Endothelial cell of umbilical vein (primary cell): ENCODE measurements around the gene ABCA2. TPM values are rescaled to one million over a fixed set of nuclear protein-coding genes. Genes with fewer than 3 reads are reported as not detected.

Source experiments
- BruUV-seq: library from RNA; stranded (reverse); fragments of 400-500 nt; replicated peaks from 2 replicates; lab custom pipeline; 2021; lab: Mats Ljungman, UMichigan
- CTCF ChIA-PET: fragments of 300-600, 350-600 bp; sonication (Branson Sonifier 250); formaldehyde crosslinking; loops from one replicate; lab custom pipeline; 2021; ENCODE audit warnings: antibody characterized with exemption, inconsistent platforms; lab: Charles Lee
- POLR2A ChIA-PET: fragments of 300-600, 350-600 bp; sonication (Branson Sonifier 250); formaldehyde crosslinking; loops from one replicate; lab custom pipeline; 2021; ENCODE audit warnings: antibody characterized with exemption, inconsistent platforms; lab: Charles Lee
- DNase-seq: peaks from one replicate; pipeline ENCODE4 v3.0.0-alpha.2; 2011; ENCODE audit warnings: low read depth, low spot score
- FAIRE-seq: peaks from 2 replicates; lab custom pipeline; 2011; peaks lifted over from hg19 to GRCh38; lab: Jason Lieb, UNC
- H2AFZ ChIP-seq: 2 replicates; pipeline ENCODE4 v1.6.0; 2012; ENCODE audit warnings: low read depth, low read length, control low read depth, inconsistent platforms
- H3K27ac ChIP-seq: 2 replicates; pipeline ENCODE4 v1.5.1; 2011; ENCODE audit warnings: low read depth, mild to moderate bottlenecking, control low read depth, low read length, moderate library complexity; ENCODE audit not compliant: insufficient read depth
- H3K27me3 ChIP-seq, 2 experiments: 2 replicates each; pipeline versions ENCODE4 v1.6.0 to v1.6.1; 2011; ENCODE audit warnings: low read length in 2 of 2, mixed read lengths in 1 of 2; ENCODE audit not compliant: control insufficient read depth in 2 of 2, insufficient read depth in 2 of 2
- H3K36me3 ChIP-seq, 2 experiments: 2 replicates in 1 of 2; 3 replicates in 1 of 2; pipeline ENCODE4 v1.5.1; 2011; ENCODE audit warnings: low read length in 2 of 2, mild to moderate bottlenecking in 1 of 2, moderate library complexity in 1 of 2; ENCODE audit not compliant: control insufficient read depth in 2 of 2, insufficient read depth in 2 of 2; ENCODE audit errors: extremely low read depth in 1 of 2
- H3K4me1 ChIP-seq: 3 replicates; pipeline ENCODE4 v1.5.1; 2011; ENCODE audit warnings: mild to moderate bottlenecking, low read length; ENCODE audit not compliant: control insufficient read depth, insufficient read depth; ENCODE audit errors: extremely low read depth
- H3K4me2 ChIP-seq: 2 replicates; pipeline ENCODE4 v1.6.1; 2011; ENCODE audit warnings: low read length, control low read depth, mixed read lengths; ENCODE audit not compliant: insufficient read depth
- H3K4me3 ChIP-seq, 3 experiments: fragments of 200-600 bp in 1 of 3; sonication (generic), shearing (Covaris generic) in 1 of 3; replicated peaks in 1 of 3; 2 replicates each; pipeline ENCODE4 v1.5.1; 2011 to 2016; ENCODE audit warnings: control low read depth in 3 of 3, low read length in 3 of 3, mild to moderate bottlenecking in 2 of 3, inconsistent platforms in 1 of 3, low read depth in 1 of 3, moderate library complexity in 1 of 3; ENCODE audit not compliant: insufficient read depth in 1 of 3
- H3K79me2 ChIP-seq: 2 replicates; pipeline ENCODE4 v1.6.0; 2012; ENCODE audit warnings: low read length, inconsistent platforms; ENCODE audit not compliant: control insufficient read depth, insufficient read depth
- H3K9ac ChIP-seq: replicated peaks from 2 replicates; pipeline ENCODE3; 2011; ENCODE audit warnings: low read length, control low read depth; ENCODE audit not compliant: insufficient read depth; ENCODE audit errors: extremely low read depth
- H3K9me1 ChIP-seq: replicated peaks from 3 replicates; pipeline ENCODE4 v1.6.0; 2011; ENCODE audit warnings: mild to moderate bottlenecking, low read length; ENCODE audit not compliant: control insufficient read depth, insufficient read depth; ENCODE audit errors: extremely low read depth
- H3K9me3 ChIP-seq: replicated peaks from 2 replicates; pipeline ENCODE4 v1.5.1; 2012; ENCODE audit warnings: low read length, inconsistent platforms; ENCODE audit not compliant: control insufficient read depth, insufficient read depth
- H4K20me1 ChIP-seq: replicated peaks from 2 replicates; pipeline ENCODE3; 2011; ENCODE audit warnings: mild to moderate bottlenecking, low read length; ENCODE audit not compliant: control insufficient read depth, insufficient read depth; ENCODE audit errors: extremely low read depth
- CTCF ChIP-seq, 2 donors: IDR thresholded peaks; 1 replicate in 1 of 2; 2 replicates in 1 of 2; pipeline ENCODE4 v1.5.1; 2011; ENCODE audit warnings: low read length in 2 of 2, mild to moderate bottlenecking in 2 of 2, moderate library complexity in 2 of 2, control low read depth in 1 of 2, inconsistent platforms in 1 of 2, low read depth in 1 of 2; ENCODE audit not compliant: insufficient read depth in 1 of 2; ENCODE audit errors: extremely low read depth in 1 of 2
- FOS ChIP-seq: IDR thresholded peaks from 2 replicates; pipeline ENCODE4 v1.6.1; 2011; ENCODE audit warnings: mild to moderate bottlenecking, low read length, moderate library complexity, borderline replicate concordance; ENCODE audit not compliant: insufficient read depth
- GATA2 ChIP-seq: IDR thresholded peaks from 2 replicates; pipeline ENCODE4 v1.7.0; 2011; ENCODE audit warnings: low read depth, mild to moderate bottlenecking, moderate library complexity, mixed read lengths, low read length; ENCODE audit not compliant: insufficient read length, insufficient read depth
- JUN ChIP-seq: IDR thresholded peaks from 2 replicates; pipeline ENCODE4 v1.6.1; 2011; ENCODE audit warnings: borderline replicate concordance, low read depth; ENCODE audit not compliant: insufficient read length, insufficient read depth
- MAX ChIP-seq: IDR thresholded peaks from 2 replicates; pipeline ENCODE4 v1.6.1; 2011; ENCODE audit not compliant: insufficient read depth, insufficient read length
- MYC ChIP-seq: IDR thresholded peaks from one replicate; pipeline ENCODE4 v1.6.1; 2011; ENCODE audit warnings: mild to moderate bottlenecking, low read depth, low read length
- POLR2AphosphoS5 ChIP-seq: IDR thresholded peaks from 2 replicates; pipeline ENCODE4 v1.6.1; 2012; ENCODE audit warnings: low read depth, mild to moderate bottlenecking, control low read depth, low read length, moderate library complexity; ENCODE audit not compliant: insufficient read depth
- dilution Hi-C: fragments of 300-500 bp; cut with MboI; formaldehyde crosslinking; loops from one replicate; pipeline ENCODE4 v1.15.0; 2019; ENCODE audit warnings: low sequenced_read_pairs; ENCODE audit not compliant: extremely low pct_ligation_motif_present
- intact Hi-C: fragments of 100-400 bp; cut with micrococcal nuclease; formaldehyde crosslinking; loops from one replicate; pipeline ENCODE4 v1.10.0; 2022
- polyA plus RNA-seq, 4 experiments: library from polyadenylated mRNA; depleted of rRNA in 3 of 4; stranded (reverse) in 3 of 4; unstranded in 1 of 4; fragments of >200 nt; gene quantifications; 2 replicates each; pipeline versions ENCODE4 v1.2.1 to v1.2.3, GENCODE V29; 2011 to 2012; ENCODE audit warnings: missing spikeins in 1 of 4
- total RNA-seq: library from RNA; stranded (reverse); gene quantifications from 2 replicates; pipeline ENCODE4 v1.2.3, GENCODE V29; 2021

ABCA2 gene
- total and polyA plus RNA-seq, 2 donors (not counting 3 experiments of a cell fraction or from before 2014, with no cell fraction given): 20.0 to 29.1 TPM

- CTCF ChIA-PET: interaction anchor here (1.3 kb wide), 1 partner anchor 59 kb away, joined by 3 read pairs; no protein-coding TSS in a partner anchor
- Histone ChIP-seq H3K79me2 (no peaks in the 10 kb centered on the region), H3K4me2 (no peak overlapping the region), H3K27me3 (no peaks in the 10 kb centered on the region), H3K9me1 (no peaks in the 10 kb centered on the region), H3K36me3 (no peaks in the 10 kb centered on the region), H3K4me3 (no peak overlapping the region), H3K27ac (no peak overlapping the region), H4K20me1 (no peaks in the 10 kb centered on the region), H3K9me3 (no peaks in the 10 kb centered on the region), H3K4me1 (no peaks in the 10 kb centered on the region), H3K9ac (no peak overlapping the region), H2AFZ (no peak overlapping the region)
- POLR2A ChIA-PET: no interaction called here
- no peak for DNase-seq
- no TSS peak for BruUV-seq
- TF ChIP-seq CTCF (IDR thresholded peaks at IDR 0.05; ENCODE audit: extremely low read depth in 1 of 2, insufficient read depth in 1 of 2, low read depth in 1 of 2, low read length in 2 of 2) (no peak), FOS (no peak), JUN (no peak), POLR2AphosphoS5 (no peak), MYC (no peak)
- dilution Hi-C loops (no loop called here), intact Hi-C loops (no loop called here)
- FAIRE-seq: no peak
These were observed 57.7 kb downstream of the ABCA2 start for GRCh38 chr9:136970361-136970760.

GRCh38 chr9:136969774-136970173 is 58.3 kb downstream of the ABCA2 start:
- Histone ChIP-seq H3K27ac (no peak overlapping the region), H3K4me3 (no peak overlapping the region), H2AFZ (no peak overlapping the region), H3K79me2 (no peaks in the 10 kb centered on the region), H3K4me1 (no peaks in the 10 kb centered on the region), H3K9me3 (no peaks in the 10 kb centered on the region), H3K36me3 (no peaks in the 10 kb centered on the region), H3K9ac (no peak overlapping the region), H3K4me2 (no peak overlapping the region), H3K9me1 (no peaks in the 10 kb centered on the region), H3K27me3 (no peaks in the 10 kb centered on the region), H4K20me1 (no peaks in the 10 kb centered on the region)
- intact Hi-C loops: no loop called here
- BruUV-seq: no TSS peak
- DNase-seq: no peak
- TF ChIP-seq MAX: no peak
- no peak for TF ChIP-seq GATA2
- no peak for TF ChIP-seq POLR2AphosphoS5
- TF ChIP-seq FOS: no peak
- no peak for TF ChIP-seq CTCF (IDR thresholded peaks at IDR 0.05; ENCODE audit: extremely low read depth in 1 of 2, insufficient read depth in 1 of 2, low read depth in 1 of 2, low read length in 2 of 2)
- no peak for TF ChIP-seq MYC
- no peak for TF ChIP-seq JUN
- ChIA-PET CTCF (interaction anchor here (1.3 kb wide), 1 partner anchor 60 kb away, joined by 3 read pairs; no protein-coding TSS in a partner anchor), POLR2A (no interaction called here)
- no peak for FAIRE-seq
- dilution Hi-C loops: no loop called here
